K562 (cell line): ENCODE data around the gene GNA14.

Experiments used
- CTCF ChIP-seq, 3 experiments: IDR thresholded peaks in 2 of 3; conservative IDR thresholded peaks in 1 of 3; 2 replicates each; pipeline ENCODE4 v1.5.1; 2011 to 2012; ENCODE audit warnings: low read length in 3 of 3, mild to moderate bottlenecking in 3 of 3, control low read depth in 2 of 3, improper control_type of control experiment in 1 of 3, inconsistent platforms in 1 of 3, low read depth in 1 of 3, mixed read lengths in 1 of 3, moderate library complexity in 1 of 3; ENCODE audit not compliant: insufficient read depth in 2 of 3
- EP300 ChIP-seq: IDR thresholded peaks from 2 replicates; pipeline ENCODE4 v1.6.1; 2012; ENCODE audit warnings: low read length, improper control_type of control experiment
- FOXA1 ChIP-seq: fragments of 450-650 bp; IDR thresholded peaks from 2 replicates; pipeline ENCODE4 v1.6.1; 2016; ENCODE audit warnings: mild to moderate bottlenecking, borderline replicate concordance
- HMGXB4 ChIP-seq: sonication (generic); formaldehyde crosslinking; IDR thresholded peaks from 2 replicates; pipeline ENCODE4 v1.8.1; 2023; ENCODE audit warnings: mild to moderate bottlenecking, missing genetic modification reagents
- MEF2A ChIP-seq: IDR thresholded peaks from 2 replicates; pipeline ENCODE4 v1.6.1; 2011; ENCODE audit warnings: low read depth, mild to moderate bottlenecking, low read length, moderate library complexity; ENCODE audit not compliant: control insufficient read depth
- NEUROD1 ChIP-seq: fragments of 150-350 bp; IDR thresholded peaks from 2 replicates; pipeline ENCODE4 v1.6.1; 2014; ENCODE audit warnings: borderline replicate concordance, low read length, low read depth; ENCODE audit not compliant: partially characterized antibody
- RAD21 ChIP-seq, 2 experiments: fragments of 250-450 bp in 1 of 2; fragments of 450-650 bp in 1 of 2; sonication (Bioruptor Pico) in 1 of 2; formaldehyde crosslinking in 1 of 2; IDR thresholded peaks in 1 of 2; conservative IDR thresholded peaks in 1 of 2; 2 replicates each; pipeline versions ENCODE4 v1.4.0 to v1.8.0; 2020 to 2022; ENCODE audit warnings: mild to moderate bottlenecking in 2 of 2, moderate library complexity in 1 of 2
- YY1 ChIP-seq, 3 experiments: IDR thresholded peaks; 2 replicates each; pipeline ENCODE4 v1.6.1; 2011; ENCODE audit warnings: low read length in 2 of 3, mild to moderate bottlenecking in 2 of 3, moderate library complexity in 2 of 3, borderline replicate concordance in 1 of 3, control low read depth in 1 of 3, low read depth in 1 of 3; ENCODE audit not compliant: insufficient read depth in 3 of 3, insufficient replicate concordance in 2 of 3, control insufficient read depth in 1 of 3, insufficient read length in 1 of 3; ENCODE audit errors: extremely low read depth in 1 of 3
- ZBTB1 ChIP-seq: sonication (generic); formaldehyde crosslinking; IDR thresholded peaks from 2 replicates; pipeline ENCODE4 v1.8.1; 2023; ENCODE audit warnings: missing genetic modification reagents, low read depth, mild to moderate bottlenecking, borderline replicate concordance
- ZBTB26 ChIP-seq: fragments of 450-650 bp; formaldehyde crosslinking; IDR thresholded peaks from 2 replicates; pipeline ENCODE4 v1.4.0; 2022; ENCODE audit warnings: missing genetic modification characterization
- ZC3H4 ChIP-seq: sonication (generic); formaldehyde crosslinking; IDR thresholded peaks from 2 replicates; pipeline ENCODE4 v1.9.0; 2021; ENCODE audit warnings: missing genetic modification reagents, borderline replicate concordance

DNA sequence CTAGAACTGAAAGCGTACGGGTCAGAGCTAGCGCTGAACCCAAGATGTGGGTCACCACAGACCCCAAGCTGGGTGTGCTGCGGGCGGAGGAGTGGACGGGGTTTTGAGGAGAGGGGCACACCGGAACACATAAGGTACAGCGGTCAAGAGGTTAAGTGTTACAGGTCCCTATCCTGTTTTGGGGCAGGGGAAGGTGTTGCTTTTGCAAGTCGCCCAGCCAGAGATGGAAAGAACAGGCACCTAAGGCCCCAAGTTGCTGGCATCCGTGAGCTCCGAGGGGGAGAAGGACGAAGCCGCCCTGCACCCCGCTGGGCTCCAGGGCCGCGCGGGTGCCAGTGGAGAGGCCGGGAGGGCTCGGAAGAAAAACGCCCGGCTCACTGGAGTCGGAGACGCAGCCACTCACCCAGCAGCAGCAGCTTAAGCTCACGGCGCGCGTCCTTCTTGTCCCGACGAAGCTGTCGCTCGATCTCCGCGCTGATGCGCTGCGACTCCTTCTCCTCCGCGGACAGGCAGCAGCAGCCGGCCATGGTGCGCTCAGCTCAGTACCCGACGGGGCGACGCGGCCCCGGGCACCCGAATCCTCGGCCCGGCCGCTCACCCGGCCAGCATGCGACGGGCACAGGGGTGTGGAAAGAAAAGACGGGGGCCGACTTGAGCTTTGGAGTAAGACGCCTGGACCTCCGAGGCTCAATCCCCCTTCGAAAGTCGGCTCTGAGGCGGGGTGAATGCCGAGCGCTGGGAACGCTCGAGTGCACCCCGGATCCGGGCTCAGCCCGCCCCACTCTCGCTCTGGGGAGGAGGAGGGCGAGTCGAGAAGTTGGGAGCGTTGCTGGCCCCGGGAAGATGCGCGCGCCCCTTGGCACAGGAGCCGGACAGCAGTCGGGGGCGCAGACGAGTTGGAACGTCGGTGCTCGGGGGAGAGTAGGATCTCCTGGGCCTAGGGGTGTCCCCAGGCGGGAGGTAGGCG lies 572 bp downstream of the GNA14 start:
- TF ChIP-seq ZBTB26 (CRISPR knock-in tag) = no peak
- no peak for TF ChIP-seq ZC3H4 (CRISPR knock-in tag)
- TF ChIP-seq NEUROD1 = no peak
- no peak for TF ChIP-seq HMGXB4 (CRISPR knock-in tag)
- TF ChIP-seq MEF2A = no peak
- no peak for TF ChIP-seq YY1 (IDR thresholded peaks at IDR 0.05; ENCODE audit: borderline replicate concordance in 1 of 3, control insufficient read depth in 1 of 3, extremely low read depth in 1 of 3, insufficient read depth in 3 of 3, insufficient read length in 1 of 3, insufficient replicate concordance in 2 of 3, low read depth in 1 of 3, low read length in 2 of 3)
- TF ChIP-seq RAD21 (CRISPR knock-in tag; conservative IDR thresholded peaks at IDR 0.05 in 1 of 2, IDR thresholded peaks at IDR 0.05 in 1 of 2) = no peak
- TF ChIP-seq CTCF (IDR thresholded peaks at IDR 0.05 in 2 of 3, conservative IDR thresholded peaks at IDR 0.05 in 1 of 3; ENCODE audit: insufficient read depth in 2 of 3, low read depth in 1 of 3, low read length in 3 of 3) = no peak
- no peak for TF ChIP-seq EP300
- no peak for TF ChIP-seq ZBTB1 (CRISPR knock-in tag)
- TF ChIP-seq FOXA1 = no peak
